OCI-LY1 (cell line): Measurements from ENCODE around the gene OR9A4.

Source experiments
- H2AFZ ChIP-seq: fragments of 200-600 bp; sonication (generic), shearing (Covaris generic); 2 replicates; pipeline ENCODE4 v1.6.0; 2014; ENCODE audit warnings: antibody characterized with exemption, mild to moderate bottlenecking, low read length
- H3F3A ChIP-seq: fragments of 200-600 bp; sonication (generic), shearing (Covaris generic); 2 replicates; pipeline ENCODE4 v1.6.0; 2014; ENCODE audit warnings: mild to moderate bottlenecking, antibody characterized with exemption, low read length, moderate library complexity; ENCODE audit not compliant: insufficient read depth
- H3K27ac ChIP-seq: fragments of 200-600 bp; sonication (generic); 2 replicates; pipeline ENCODE4 v1.5.1; 2014; ENCODE audit warnings: low read length, mixed run types, mild to moderate bottlenecking, low read depth; ENCODE audit not compliant: poor library complexity, severe bottlenecking
- H3K27me3 ChIP-seq: fragments of 200-600 bp; sonication (generic); 2 replicates; pipeline ENCODE4 v1.6.0; 2014; ENCODE audit warnings: antibody characterized with exemption, mild to moderate bottlenecking, low read length, moderate library complexity; ENCODE audit not compliant: insufficient read depth
- H3K36me3 ChIP-seq: fragments of 200-600 bp; sonication (generic); 2 replicates; pipeline ENCODE4 v1.6.1; 2014; ENCODE audit warnings: mild to moderate bottlenecking, antibody characterized with exemption, low read length, moderate library complexity, mixed read lengths; ENCODE audit not compliant: insufficient read depth
- H3K4me1 ChIP-seq: fragments of 200-600 bp; sonication (generic); 2 replicates; pipeline ENCODE4 v1.5.1; 2014; ENCODE audit warnings: mild to moderate bottlenecking, low read length, moderate library complexity; ENCODE audit not compliant: insufficient read depth, severe bottlenecking
- H3K4me2 ChIP-seq: fragments of 200-600 bp; sonication (generic), shearing (Covaris generic); 2 replicates; pipeline ENCODE4 v1.6.1; 2014; ENCODE audit warnings: low read length
- H3K4me3 ChIP-seq: fragments of 200-600 bp; sonication (generic); 2 replicates; pipeline ENCODE4 v1.5.1; 2014; ENCODE audit warnings: low read length, low read depth, mild to moderate bottlenecking, mixed read lengths; ENCODE audit not compliant: poor library complexity, severe bottlenecking
- H3K79me2 ChIP-seq: fragments of 200-600 bp; shearing (Covaris generic); 2 replicates; pipeline ENCODE4 v1.6.1; 2016; ENCODE audit warnings: mixed run types, low read length, mixed read lengths; ENCODE audit not compliant: insufficient read depth
- H3K9ac ChIP-seq: fragments of 200-600 bp; sonication (generic), shearing (Covaris generic); 2 replicates; pipeline ENCODE4 v1.6.1; 2014; ENCODE audit warnings: mild to moderate bottlenecking, low read length, mixed read lengths
- H3K9me2 ChIP-seq: fragments of 200-600 bp; sonication (generic), shearing (Covaris generic); 2 replicates; pipeline ENCODE4 v1.6.1; 2014; ENCODE audit warnings: low read depth, mild to moderate bottlenecking, low read length, mixed read lengths
- H3K9me3 ChIP-seq: fragments of 200-600 bp; shearing (Covaris generic); 2 replicates; pipeline ENCODE4 v1.6.1; 2014; ENCODE audit warnings: low read length, mixed read lengths
- H4K20me1 ChIP-seq: fragments of 200-600 bp; sonication (generic), shearing (Covaris generic); 2 replicates; pipeline ENCODE4 v1.6.0; 2016; ENCODE audit warnings: mild to moderate bottlenecking, low read length; ENCODE audit not compliant: insufficient read depth
- CTCF ChIP-seq: fragments of 200-600 bp; sonication (generic), shearing (Covaris generic); IDR thresholded peaks from 2 replicates; pipeline ENCODE4 v1.5.1; 2017; ENCODE audit warnings: mild to moderate bottlenecking, antibody characterized with exemption, low read length, moderate library complexity, mixed read lengths
- EZH2 ChIP-seq: fragments of 200-600 bp; sonication (generic), shearing (Covaris generic); IDR thresholded peaks from 2 replicates; pipeline ENCODE4 v1.8.0; 2017; ENCODE audit warnings: borderline replicate concordance, mixed run types, mild to moderate bottlenecking, antibody characterized with exemption, low read length, moderate library complexity, mixed read lengths

OR9A4 gene

GRCh38 chr7:141960687-141961422 lies 44.7 kb downstream of the OR9A4 start:
- peaks cover 11% of the 10 kb centered on the region for H3K4me1 ChIP-seq
- H3K4me2 ChIP-seq = no peak overlapping the region
- H3K4me3 ChIP-seq = no peak overlapping the region
- TF ChIP-seq CTCF = no peak
- TF ChIP-seq EZH2 = no peak
- H3K27me3 ChIP-seq = no peaks in the 10 kb centered on the region
- H3K27ac ChIP-seq = no peak overlapping the region
- no peak overlapping the region for H2AFZ ChIP-seq
- H4K20me1 ChIP-seq = no peaks in the 10 kb centered on the region
- H3K9me2 ChIP-seq = no peaks in the 10 kb centered on the region
- no peak overlapping the region for H3K9ac ChIP-seq
- no peaks in the 10 kb centered on the region for H3K79me2 ChIP-seq
- no peaks in the 10 kb centered on the region for H3K36me3 ChIP-seq
- no peaks in the 10 kb centered on the region for H3F3A ChIP-seq
- no peaks in the 10 kb centered on the region for H3K9me3 ChIP-seq
